Measurements from ENCODE around the gene CRYBB1. TPM values are rescaled to one million over a fixed set of nuclear protein-coding genes. Genes with fewer than 3 reads are reported as not detected.

Gene CRYBB1
- total and polyA plus RNA-seq, 2 of the 13 experiments (the other 11 are each of a cell fraction or from before 2014, with no cell fraction given) = not detected

GRCh38 chr22:26580240-26580962, 37.4 kb downstream of the CRYBB1 start:
- Histone ChIP-seq H3K4me1 (ENCODE audit: insufficient read depth, low read length) (peaks cover 8% of the 10 kb centered on the region; the same call in 1 of the 2 replicates), H4K20me1 (ENCODE audit: insufficient read depth, low read length) (no peaks in the 10 kb centered on the region), H3K27me3 (ENCODE audit: control insufficient read depth in 1 of 2, insufficient read depth in 2 of 2, low read length in 2 of 2) (no peaks in the 10 kb centered on the region), H3K36me3 (replicated peaks in 1 of 2; ENCODE audit: control insufficient read depth in 1 of 2, insufficient read depth in 2 of 2, low read length in 2 of 2) (0 out of 5 replicates have a peak, but pooled peaks cover 0 to 4% of the 10 kb centered on the region in 2 experiments), H3K79me2 (ENCODE audit: insufficient read depth, low read length) (no peaks in the 10 kb centered on the region), H3K27ac (ENCODE audit: extremely low read length, insufficient read depth, low read length) (no peak overlapping the region), H3K4me3 (replicated peaks in 1 of 3; ENCODE audit: insufficient read depth in 1 of 3, low read depth in 2 of 3, low read length in 3 of 3) (no peak overlapping the region), H3K4me2 (ENCODE audit: low read depth, low read length) (no peak overlapping the region), H2AFZ (ENCODE audit: low read length) (no peak overlapping the region), H3K9ac (ENCODE audit: insufficient read depth, low read depth, low read length) (no peak overlapping the region), H3K9me3 (ENCODE audit: low read length) (no peaks in the 10 kb centered on the region)
- intact Hi-C loops (cut with micrococcal nuclease; ENCODE audit: unreplicated experiment) (no loop called here), in situ Hi-C loops (cut with HindIII; ENCODE audit: extremely low pct_ligation_motif_present, low pct_unique_long_range_greater_than_20kb) (no loop called here)
- no TSS peak for BruUV-seq (replicated peaks)
- TF ChIP-seq SUZ12 (IDR thresholded peaks at IDR 0.05; ENCODE audit: low read depth, low read length) (no peak), RELA (CRISPR knock-in tag; IDR thresholded peaks at IDR 0.05) (no peak), NONO (IDR thresholded peaks at IDR 0.05) (no peak), NONO (CRISPR knock-in tag; conservative IDR thresholded peaks at IDR 0.05) (no peak)
- FAIRE-seq (no peak), DNase-seq (ENCODE audit: low spot score) (no peak), ATAC-seq (no peak)
- ChIA-PET CTCF (ENCODE audit: low intra/inter-chr PET ratio, low total read pairs) (no interaction called here), POLR2A (no interaction called here)
- 84% methylated on average over 13 of the region's 13 CpGs for WGBS (ENCODE audit: low lambda C conversion rate)

GRCh38 chr22:26579331-26579886, 38.4 kb downstream of the CRYBB1 start:
- DNase-seq (ENCODE audit: low spot score) (no peak), FAIRE-seq (no peak), ATAC-seq (no peak)
- no peaks in the 10 kb centered on the region for H3K79me2 ChIP-seq (ENCODE audit: insufficient read depth, low read length)
- 93% methylated on average over 7 of the region's 10 CpGs for WGBS (ENCODE audit: low lambda C conversion rate)
- intact Hi-C loops (cut with micrococcal nuclease; ENCODE audit: unreplicated experiment) (no loop called here), in situ Hi-C loops (cut with HindIII; ENCODE audit: extremely low pct_ligation_motif_present, low pct_unique_long_range_greater_than_20kb) (no loop called here)
- 0 out of 2 replicates have a peak, but pooled peaks cover 1% of the 10 kb centered on the region for H4K20me1 ChIP-seq (ENCODE audit: insufficient read depth, low read length)
- TF ChIP-seq ZNF605 (CRISPR knock-in tag; IDR thresholded peaks at IDR 0.05) (no peak), GATAD2A (CRISPR knock-in tag; IDR thresholded peaks at IDR 0.05) (no peak)
- no peaks in the 10 kb centered on the region for H3K27me3 ChIP-seq (ENCODE audit: control insufficient read depth in 1 of 2, insufficient read depth in 2 of 2, low read length in 2 of 2)
- H3K4me2 ChIP-seq (ENCODE audit: low read depth, low read length) = no peak overlapping the region
- no peaks in the 10 kb centered on the region for H3K9me3 ChIP-seq (ENCODE audit: low read length)
- no peak overlapping the region for H2AFZ ChIP-seq (ENCODE audit: low read length)
- no TSS peak for BruUV-seq (replicated peaks)
- no peak overlapping the region for H3K27ac ChIP-seq (ENCODE audit: extremely low read length, insufficient read depth, low read length)
- no peak overlapping the region for H3K9ac ChIP-seq (ENCODE audit: insufficient read depth, low read depth, low read length)
- no peak overlapping the region for H3K4me3 ChIP-seq (replicated peaks in 1 of 3; ENCODE audit: insufficient read depth in 1 of 3, low read depth in 2 of 3, low read length in 3 of 3)
- 0 out of 5 replicates have a peak, but pooled peaks cover 0 to 4% of the 10 kb centered on the region in 2 experiments for H3K36me3 ChIP-seq (replicated peaks in 1 of 2; ENCODE audit: control insufficient read depth in 1 of 2, insufficient read depth in 2 of 2, low read length in 2 of 2)
- ChIA-PET POLR2A (no interaction called here), CTCF (ENCODE audit: low intra/inter-chr PET ratio, low total read pairs) (no interaction called here)
- H3K4me1 ChIP-seq (ENCODE audit: insufficient read depth, low read length) = peaks cover under 1% of the 10 kb centered on the region; the same call in 1 of the 2 replicates
